NCI-H146 treated with DMSO at 0.1 percent for 48 hours (cell line): Measurements from ENCODE around the gene CYP1A2.
"Not testable (repeated sequence)": the region's sequence is repeated elsewhere in the genome, so short reads cannot be mapped to it uniquely, and the experiment has no call there.

ENCODE experiments used
- DNase-seq: peaks from one replicate; lab custom pipeline; 2025; ENCODE audit not compliant: unreplicated experiment; lab: John Stamatoyannopoulos, UW

CYP1A2 gene, protein sequence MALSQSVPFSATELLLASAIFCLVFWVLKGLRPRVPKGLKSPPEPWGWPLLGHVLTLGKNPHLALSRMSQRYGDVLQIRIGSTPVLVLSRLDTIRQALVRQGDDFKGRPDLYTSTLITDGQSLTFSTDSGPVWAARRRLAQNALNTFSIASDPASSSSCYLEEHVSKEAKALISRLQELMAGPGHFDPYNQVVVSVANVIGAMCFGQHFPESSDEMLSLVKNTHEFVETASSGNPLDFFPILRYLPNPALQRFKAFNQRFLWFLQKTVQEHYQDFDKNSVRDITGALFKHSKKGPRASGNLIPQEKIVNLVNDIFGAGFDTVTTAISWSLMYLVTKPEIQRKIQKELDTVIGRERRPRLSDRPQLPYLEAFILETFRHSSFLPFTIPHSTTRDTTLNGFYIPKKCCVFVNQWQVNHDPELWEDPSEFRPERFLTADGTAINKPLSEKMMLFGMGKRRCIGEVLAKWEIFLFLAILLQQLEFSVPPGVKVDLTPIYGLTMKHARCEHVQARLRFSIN

DNA sequence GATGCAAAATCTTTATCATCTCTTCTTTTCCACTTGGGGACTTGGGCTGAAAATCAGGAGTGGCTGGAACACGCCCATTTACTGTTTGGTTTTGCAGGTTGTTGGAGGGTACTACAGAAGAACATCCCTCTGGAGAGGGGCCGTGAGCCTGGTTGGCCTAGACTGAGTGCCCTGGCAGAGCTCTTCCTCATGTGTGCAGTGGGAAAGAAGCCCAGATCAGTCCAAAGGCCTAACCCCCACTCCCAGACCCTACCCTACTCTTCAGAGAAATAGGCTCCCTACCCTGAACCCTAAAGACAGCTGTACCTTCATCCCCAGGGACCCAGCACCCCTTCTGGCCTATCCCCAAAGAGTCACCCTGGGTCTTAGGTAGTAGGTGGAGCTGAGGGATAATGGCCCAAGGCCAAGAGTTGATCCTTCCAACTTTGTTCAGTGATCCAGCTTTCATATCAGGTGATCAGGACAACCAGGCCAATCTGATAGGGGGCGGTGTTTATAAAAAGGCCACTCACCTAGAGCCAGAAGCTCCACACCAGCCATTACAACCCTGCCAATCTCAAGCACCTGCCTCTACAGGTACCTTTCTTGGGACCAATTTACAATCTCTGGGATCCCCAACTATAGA lies at the start of gene CYP1A2:
Gene CYP1A2 (plus strand): TSS at position 524 of the 625 bp plus-strand sequence. CDS start 894 bp downstream, outside the sequence.
- DNase-seq: no peak

DNA sequence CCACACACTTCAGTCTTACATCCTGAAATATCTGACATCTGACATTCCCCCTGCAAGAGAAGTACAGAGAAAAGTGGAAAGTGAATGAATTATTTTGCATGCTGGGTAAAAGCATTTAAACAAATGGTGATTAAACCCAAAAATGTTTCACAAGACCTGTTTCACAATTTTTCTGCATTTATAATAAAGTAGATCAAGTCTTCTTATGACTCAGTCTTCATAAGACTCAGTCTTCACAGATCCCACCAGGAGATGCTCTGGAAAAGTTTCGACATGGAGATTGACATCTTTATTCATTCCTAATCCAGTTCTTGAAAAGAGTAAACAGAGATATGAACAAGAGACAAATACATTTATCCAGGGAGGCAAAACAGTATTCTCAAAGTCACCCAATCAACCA lies 39.6 kb upstream of the CYP1A2 start:
- DNase-seq: no peak

DNA sequence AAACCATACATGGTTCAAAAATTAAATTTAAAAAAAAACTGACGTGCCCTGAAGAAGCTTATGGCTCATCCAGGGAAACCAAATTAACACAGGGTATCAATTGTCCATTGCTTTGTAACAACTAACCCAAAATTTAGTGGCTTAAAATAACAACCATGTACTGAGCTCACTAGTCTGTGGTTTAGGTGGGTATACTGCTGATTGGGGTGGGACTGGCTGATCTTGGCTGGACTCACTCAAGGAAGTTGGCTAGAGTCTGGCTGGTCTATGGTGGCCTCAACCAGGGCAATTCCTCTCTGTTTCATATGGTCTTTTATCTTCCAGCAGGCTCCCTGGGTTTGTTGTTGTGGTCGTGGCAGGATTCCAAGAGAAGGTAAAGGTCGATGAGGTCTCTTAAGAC lies 38.8 kb upstream of the CYP1A2 start:
- DNase-seq: no peak

DNA sequence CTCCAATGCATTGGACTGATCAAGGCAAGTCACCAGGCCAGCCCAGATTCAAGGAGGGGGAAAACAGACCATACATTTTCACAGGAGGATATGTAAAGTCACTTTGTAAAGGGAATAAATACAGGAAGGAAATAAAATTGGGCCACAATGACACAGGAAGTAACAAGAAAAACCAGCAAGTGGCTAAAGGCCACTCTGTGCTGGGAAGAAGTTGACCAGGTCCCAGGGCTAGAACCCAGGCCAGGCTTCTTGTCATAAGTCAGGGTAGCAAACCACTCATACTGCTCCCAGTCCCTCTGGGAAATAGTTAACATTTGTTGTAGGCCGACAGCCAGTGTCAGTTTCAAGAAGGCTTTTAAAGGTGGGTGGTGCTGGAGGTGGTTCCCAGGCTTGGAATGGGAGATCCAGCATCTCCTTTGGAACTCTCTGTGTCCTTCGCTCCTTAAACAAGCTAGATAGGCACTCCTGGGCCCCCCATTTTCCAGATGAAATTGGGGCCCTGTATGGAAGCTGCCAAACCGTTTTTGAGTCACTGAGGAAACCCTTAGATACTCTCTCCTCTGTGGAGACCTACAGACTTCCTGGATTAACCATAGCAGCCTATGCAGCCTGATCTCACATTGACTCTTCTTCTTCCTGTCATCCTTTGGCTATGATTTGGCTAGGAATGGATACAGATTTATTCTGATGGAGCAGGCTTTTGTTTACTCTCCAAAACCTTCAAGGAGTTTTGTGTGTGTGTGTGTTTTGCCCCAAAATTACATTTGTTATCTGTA lies 38.1 kb upstream of the CYP1A2 start:
- no peak for DNase-seq

GRCh38 chr15:74712311-74712710 lies 36.3 kb upstream of the CYP1A2 start:
- DNase-seq: no peak

DNA sequence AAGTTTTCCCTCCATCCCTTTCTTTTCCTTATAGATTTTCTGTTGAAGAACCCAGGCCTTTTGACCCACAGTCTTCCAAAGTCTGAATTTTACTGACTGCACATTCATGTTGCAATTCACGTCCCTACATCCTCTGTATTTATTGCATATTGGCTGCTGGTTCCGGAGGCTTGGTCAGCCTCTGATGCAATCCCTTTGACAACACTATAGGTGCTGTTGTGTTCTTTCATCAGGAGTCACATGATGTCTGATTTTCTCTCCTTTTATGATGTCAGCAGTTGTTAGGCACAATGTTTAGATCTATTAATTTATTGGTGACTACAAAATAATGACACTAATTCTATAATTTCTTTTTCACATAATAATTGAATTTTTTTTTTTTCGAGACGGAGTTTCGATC lies 32.0 kb upstream of the CYP1A2 start:
- no peak for DNase-seq

- DNase-seq: no peak
Observed at GRCh38 chr15:74722591-74722990, 26.1 kb upstream of the CYP1A2 start.

GRCh38 chr15:74723187-74723586 lies 25.5 kb upstream of the CYP1A2 start:
- DNase-seq: no peak

- DNase-seq: peak; percentile 25
Observed at GRCh38 chr15:74723754-74724334, 24.8 kb upstream of the CYP1A2 start.

DNA sequence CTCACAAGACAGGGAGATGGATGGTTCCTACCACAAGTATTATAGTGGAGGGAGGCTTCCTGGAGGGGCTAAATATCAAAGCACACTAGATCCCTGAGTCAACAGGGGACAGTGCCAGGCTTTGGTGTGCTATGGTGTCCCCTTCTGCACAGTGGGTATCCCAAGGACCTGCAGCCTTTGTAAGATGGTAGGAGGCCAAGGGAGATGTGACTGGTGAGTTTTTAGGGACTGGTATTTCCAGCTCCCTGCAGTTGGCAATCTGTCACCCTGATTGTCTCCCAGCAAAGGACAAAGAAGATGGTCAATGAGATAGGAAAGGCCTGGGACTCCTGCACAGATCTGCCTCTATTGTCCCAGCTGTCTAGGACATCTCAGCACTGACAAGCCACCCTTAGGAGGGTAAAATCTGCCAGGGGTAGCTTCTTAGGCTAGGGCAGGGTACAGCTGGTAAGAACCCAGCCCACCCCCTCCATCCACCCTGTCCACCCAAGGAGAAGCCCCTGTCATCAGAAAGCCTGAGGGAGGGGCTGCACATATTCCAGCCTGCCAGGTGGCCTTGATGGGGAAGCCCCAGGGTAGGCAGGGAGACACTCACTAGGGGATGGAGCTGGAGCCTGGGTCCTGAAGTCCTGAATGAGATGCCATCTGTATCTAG lies 23.9 kb upstream of the CYP1A2 start:
- no peak for DNase-seq

DNA sequence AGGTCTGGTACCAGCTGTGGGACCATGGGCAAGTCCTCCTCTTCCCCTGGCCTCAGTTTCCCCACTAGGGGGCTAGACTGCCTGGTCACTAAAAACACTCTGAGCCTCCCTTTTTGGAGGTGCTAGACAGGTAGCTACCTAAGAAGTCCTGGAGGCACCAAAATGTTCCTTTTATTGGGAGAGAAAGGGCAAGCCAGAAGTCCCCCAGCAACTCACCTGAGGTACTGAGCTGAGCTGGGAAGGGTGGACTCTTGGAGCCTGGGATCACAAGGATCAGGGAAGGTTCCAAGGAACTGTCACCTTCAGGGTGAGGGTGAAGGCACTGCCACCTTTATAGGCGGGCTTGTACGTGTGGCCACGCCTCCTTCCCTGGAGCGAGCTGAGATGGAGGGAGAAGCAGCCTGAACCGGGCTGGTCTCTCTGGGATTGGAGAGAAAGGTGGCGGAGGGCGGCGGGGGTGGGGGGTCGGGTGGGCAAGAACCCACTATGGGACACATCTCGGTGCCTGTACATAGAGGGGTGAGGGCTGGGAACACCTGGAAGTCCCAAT lies 23.3 kb upstream of the CYP1A2 start, which contains the start of gene CYP1A1:
Gene CYP1A1 (minus strand): TSS at position 304 of the 550 bp plus-strand sequence. CDS start 2,431 bp downstream, outside the sequence.
- DNase-seq: no peak

DNA sequence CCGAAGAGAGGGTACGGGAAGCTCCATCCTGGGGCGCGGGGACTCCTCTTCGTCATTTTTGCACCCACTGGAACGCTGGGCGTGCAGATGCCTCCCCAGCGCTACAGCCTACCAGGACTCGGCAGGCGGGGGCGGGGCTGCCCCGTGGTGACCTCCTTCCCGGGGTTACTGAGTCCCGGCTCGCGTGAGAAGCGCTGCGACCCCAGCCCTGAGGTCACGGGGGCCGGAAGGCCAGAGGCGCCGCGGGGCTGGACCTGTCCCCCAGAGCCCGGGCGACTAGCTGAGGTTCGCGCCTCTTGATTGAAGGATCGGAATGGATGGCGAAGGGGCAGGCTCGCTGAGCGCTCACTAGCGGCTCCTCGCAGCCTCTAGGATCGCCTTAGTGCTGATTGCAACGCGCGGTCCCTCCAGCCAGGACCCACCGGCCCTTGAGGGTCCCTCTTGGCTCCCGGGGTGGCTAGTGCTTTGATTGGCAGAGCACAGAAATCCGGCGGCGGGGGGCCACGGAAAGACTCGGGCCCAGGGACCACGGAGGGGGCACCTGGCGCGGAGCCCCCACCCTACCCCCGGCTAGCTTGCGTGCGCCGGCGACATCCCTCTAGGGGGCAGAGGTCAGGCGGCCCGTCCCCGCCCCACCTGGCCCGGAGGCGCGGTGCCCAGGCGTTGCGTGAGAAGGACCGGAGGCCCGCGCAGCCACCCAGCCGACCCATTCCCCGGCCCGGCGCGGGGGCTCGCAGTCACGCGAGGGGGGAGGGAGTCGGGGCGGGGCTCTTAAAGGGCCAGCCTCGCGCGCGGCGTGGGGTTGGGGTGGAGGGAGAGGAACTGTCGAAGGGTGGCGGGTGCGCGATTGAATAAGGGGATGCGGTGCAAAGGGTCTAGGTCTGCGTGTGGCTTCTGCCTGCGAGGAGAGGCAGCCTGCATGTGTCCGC lies 22.5 kb upstream of the CYP1A2 start:
- peak; percentile 2 for DNase-seq

DNA sequence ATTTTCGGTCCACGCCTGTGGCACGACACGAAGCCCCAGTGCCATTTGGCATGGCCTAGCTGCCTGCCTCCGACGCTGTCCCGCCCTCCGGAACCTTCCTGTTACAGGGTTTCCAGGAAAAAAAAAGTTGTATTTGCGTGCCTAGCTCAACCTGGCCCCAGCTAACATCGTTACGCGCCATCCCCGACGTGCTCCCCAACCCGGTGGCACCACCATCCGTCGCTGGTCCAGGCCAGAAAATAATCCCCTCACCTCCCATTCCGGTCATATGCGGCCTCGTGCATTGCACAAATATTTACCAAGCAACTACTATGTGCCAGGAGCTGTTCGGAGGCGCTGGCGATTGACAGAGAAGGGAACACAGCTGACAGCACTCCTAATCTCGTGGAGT lies 21.9 kb upstream of the CYP1A2 start:
- no peak for DNase-seq

GRCh38 chr15:74727727-74728126 lies 20.9 kb upstream of the CYP1A2 start:
- no peak for DNase-seq

DNA sequence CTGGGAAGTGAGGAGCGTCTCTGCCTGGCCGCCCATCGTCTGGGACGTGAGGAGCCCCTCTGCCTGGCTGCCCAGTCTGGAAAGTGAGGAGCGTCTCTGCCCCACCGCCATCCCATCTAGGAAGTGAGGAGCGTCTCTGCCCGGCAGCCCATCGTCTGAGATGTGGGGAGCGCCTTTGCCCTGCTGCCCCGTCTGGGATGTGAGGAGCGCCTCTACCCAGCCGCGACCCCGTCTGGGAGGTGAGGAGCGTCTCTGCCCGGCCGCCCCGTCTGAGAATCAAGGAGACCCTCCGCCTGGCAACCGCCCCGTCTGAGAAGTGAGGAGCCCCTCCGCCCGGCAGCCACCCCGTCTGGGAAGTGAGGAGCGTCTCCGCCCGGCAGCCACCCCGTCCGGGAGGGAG lies 19.9 kb upstream of the CYP1A2 start:
- DNase-seq: not testable (repeated sequence)

DNA sequence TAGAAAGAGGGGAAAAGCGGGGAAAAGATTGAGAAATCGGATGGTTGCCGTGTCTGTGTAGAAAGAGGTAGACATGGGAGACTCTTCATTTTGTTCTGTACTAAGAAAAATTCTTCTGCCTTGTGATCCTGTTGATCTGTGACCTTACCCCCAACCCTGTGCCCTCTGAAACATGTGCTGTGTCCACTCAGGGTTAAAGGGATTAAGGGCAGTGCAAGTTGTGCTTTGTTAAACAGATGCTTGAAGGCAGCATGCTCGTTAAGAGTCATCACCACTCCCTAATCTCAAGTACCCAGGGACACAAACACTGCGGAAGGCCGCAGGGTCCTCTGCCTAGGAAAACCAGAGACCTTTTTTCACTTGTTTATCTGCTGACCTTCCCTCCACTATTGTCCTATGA lies 19.3 kb upstream of the CYP1A2 start:
- not testable (repeated sequence) for DNase-seq

DNA sequence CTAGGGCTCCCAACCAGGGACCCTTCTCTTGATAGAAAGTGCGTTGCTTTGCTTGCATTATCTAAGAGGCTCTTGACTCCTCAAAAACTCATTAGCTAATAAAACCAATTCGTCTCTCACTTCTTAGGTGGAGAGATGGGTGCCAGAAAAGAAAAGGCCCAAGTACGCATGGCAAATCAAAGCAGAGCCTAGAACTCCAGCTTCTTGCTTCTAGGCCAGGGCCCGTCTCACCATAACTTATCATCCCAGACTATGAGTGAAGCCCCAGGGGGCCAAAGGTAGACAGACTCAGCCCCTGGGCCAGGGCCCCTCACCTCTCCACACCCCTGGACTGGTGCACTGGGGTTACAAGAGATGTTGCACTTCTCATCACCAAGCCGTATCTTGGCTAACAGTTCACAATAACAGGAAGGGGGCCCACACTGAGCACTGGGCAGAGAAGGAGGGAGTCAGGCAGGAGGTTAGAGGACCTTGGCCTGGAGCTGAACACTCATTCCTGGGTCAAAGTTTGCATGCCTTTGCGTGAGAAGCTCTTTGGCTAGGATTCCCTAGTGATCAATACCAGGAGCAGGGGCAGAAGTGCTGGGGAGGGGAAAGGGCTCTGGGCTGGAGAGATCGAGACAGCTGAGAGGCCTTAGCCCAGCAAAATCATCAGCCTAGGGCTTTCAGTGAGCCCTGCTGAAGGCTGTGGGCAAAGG lies 17.9 kb upstream of the CYP1A2 start:
- no peak for DNase-seq

DNA sequence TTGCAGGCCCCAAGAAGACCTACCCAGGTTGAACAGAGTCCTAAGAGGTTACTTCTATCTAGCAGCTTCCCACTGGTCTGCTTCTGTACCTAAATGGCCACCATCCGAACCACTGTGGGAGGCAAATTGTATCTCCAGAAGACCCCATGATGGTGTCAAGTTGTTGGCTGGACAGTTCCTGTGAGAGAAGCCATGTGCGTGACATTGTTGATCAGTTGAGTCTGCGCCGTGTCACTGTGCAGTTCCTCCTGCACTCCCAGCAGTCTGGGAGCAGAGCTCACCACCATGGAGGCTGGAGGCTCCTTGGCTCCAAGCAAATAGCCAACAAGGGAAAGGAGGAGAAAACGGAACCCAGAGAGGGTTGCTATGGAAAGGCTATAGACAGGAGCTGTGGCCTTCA lies 15.8 kb upstream of the CYP1A2 start:
- no peak for DNase-seq

- no peak for DNase-seq
Observed at GRCh38 chr15:74733269-74733668, 15.4 kb upstream of the CYP1A2 start.
